ENCODE data around the gene CSPG5.
A peak's percentile ranks its signal among the peaks of the same experiment; 100 is the strongest.

Gene CSPG5

DNA sequence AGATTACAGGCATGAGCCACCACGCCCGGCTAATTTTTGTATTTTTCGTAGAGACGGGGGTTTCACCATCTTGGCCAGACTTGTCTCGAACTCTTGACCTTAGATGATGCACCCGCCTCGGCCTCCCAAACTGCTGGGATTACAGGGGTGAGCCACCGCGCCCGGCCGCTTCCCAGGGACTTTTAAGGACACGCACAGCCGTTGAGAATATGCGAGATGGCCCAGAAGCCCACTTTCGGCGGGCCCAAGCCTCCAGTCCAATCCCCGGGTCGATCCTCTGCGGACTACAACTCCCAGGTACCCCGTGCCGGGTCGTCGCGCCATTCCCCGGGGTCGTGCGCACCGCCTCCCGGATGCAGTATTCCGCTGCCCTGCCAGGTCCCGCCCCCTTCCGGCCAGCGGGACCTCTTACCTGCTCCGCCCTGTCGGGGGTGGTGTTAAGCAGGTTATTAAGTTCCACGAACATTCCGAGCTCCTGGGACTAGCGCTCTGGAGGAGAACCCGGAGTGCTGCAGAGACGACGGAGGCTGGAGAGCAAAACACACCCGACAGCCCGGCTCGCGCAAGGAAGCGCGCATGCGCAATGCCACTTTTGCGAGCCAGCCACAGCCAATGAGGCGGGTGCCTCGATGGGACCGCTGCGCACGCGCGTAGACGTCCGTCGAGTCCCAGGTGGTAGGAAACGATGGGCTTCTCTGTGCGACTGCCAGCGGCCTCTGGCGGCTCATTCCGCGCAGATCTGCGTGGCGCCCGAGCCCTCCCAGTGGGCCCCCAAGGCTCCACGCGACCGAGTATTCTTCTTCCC is 65.3 kb downstream of the CSPG5 start, which contains the start of gene ELP6 (continued):
- TF ChIP-seq KLF10 (tag by site-specific recombination; IDR thresholded peaks at IDR 0.05): 0 out of 2 replicates have a peak, but pooled peaks have one; percentile 23
- TF ChIP-seq ZNF2 (tag by site-specific recombination; IDR thresholded peaks at IDR 0.05): 0 out of 2 replicates have a peak, but pooled peaks have one; percentile 50
- TF ChIP-seq, protein P1, sequence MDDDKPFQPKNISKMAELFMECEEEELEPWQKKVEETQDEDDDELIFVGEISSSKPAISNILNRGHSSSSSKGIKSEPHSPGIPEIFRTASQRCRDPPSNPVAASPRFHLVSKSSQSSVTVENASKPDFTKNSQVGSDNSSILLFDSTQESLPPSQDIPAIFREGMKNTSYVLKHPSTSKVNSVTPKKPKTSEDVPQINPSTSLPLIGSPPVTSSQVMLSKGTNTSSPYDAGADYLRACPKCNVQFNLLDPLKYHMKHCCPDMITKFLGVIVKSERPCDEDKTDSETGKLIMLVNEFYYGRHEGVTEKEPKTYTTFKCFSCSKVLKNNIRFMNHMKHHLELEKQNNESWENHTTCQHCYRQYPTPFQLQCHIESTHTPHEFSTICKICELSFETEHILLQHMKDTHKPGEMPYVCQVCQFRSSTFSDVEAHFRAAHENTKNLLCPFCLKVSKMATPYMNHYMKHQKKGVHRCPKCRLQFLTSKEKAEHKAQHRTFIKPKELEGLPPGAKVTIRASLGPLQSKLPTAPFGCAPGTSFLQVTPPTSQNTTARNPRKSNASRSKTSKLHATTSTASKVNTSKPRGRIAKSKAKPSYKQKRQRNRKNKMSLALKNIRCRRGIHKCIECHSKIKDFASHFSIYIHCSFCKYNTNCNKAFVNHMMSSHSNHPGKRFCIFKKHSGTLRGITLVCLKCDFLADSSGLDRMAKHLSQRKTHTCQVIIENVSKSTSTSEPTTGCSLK (tag by site-specific recombination; IDR thresholded peaks at IDR 0.05): no peak
- TF ChIP-seq, protein P2, sequence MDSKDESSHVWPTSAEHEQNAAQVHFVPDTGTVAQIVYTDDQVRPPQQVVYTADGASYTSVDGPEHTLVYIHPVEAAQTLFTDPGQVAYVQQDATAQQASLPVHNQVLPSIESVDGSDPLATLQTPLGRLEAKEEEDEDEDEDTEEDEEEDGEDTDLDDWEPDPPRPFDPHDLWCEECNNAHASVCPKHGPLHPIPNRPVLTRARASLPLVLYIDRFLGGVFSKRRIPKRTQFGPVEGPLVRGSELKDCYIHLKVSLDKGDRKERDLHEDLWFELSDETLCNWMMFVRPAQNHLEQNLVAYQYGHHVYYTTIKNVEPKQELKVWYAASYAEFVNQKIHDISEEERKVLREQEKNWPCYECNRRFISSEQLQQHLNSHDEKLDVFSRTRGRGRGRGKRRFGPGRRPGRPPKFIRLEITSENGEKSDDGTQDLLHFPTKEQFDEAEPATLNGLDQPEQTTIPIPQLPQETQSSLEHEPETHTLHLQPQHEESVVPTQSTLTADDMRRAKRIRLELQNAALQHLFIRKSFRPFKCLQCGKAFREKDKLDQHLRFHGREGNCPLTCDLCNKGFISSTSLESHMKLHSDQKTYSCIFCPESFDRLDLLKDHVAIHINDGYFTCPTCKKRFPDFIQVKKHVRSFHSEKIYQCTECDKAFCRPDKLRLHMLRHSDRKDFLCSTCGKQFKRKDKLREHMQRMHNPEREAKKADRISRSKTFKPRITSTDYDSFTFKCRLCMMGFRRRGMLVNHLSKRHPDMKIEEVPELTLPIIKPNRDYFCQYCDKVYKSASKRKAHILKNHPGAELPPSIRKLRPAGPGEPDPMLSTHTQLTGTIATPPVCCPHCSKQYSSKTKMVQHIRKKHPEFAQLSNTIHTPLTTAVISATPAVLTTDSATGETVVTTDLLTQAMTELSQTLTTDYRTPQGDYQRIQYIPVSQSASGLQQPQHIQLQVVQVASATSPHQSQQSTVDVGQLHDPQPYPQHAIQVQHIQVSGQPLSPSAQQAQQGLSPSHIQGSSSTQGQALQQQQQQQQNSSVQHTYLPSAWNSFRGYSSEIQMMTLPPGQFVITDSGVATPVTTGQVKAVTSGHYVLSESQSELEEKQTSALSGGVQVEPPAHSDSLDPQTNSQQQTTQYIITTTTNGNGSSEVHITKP (tag by site-specific recombination; IDR thresholded peaks at IDR 0.05): peak; percentile 78
- TF ChIP-seq SP7 (tag by site-specific recombination; IDR thresholded peaks at IDR 0.05): peak; percentile 26; the same call in 1 of the 2 replicates
- TF ChIP-seq ZNF837 (tag by site-specific recombination; IDR thresholded peaks at IDR 0.05): no peak
- TF ChIP-seq, protein P3, sequence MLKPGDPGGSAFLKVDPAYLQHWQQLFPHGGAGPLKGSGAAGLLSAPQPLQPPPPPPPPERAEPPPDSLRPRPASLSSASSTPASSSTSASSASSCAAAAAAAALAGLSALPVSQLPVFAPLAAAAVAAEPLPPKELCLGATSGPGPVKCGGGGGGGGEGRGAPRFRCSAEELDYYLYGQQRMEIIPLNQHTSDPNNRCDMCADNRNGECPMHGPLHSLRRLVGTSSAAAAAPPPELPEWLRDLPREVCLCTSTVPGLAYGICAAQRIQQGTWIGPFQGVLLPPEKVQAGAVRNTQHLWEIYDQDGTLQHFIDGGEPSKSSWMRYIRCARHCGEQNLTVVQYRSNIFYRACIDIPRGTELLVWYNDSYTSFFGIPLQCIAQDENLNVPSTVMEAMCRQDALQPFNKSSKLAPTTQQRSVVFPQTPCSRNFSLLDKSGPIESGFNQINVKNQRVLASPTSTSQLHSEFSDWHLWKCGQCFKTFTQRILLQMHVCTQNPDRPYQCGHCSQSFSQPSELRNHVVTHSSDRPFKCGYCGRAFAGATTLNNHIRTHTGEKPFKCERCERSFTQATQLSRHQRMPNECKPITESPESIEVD (tag by site-specific recombination; IDR thresholded peaks at IDR 0.05): no peak
- TF ChIP-seq ZNF23 (tag by site-specific recombination; IDR thresholded peaks at IDR 0.05; ENCODE audit: borderline replicate concordance): no peak
- TF ChIP-seq, protein P4, sequence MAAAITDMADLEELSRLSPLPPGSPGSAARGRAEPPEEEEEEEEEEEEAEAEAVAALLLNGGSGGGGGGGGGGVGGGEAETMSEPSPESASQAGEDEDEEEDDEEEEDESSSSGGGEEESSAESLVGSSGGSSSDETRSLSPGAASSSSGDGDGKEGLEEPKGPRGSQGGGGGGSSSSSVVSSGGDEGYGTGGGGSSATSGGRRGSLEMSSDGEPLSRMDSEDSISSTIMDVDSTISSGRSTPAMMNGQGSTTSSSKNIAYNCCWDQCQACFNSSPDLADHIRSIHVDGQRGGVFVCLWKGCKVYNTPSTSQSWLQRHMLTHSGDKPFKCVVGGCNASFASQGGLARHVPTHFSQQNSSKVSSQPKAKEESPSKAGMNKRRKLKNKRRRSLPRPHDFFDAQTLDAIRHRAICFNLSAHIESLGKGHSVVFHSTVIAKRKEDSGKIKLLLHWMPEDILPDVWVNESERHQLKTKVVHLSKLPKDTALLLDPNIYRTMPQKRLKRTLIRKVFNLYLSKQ (tag by site-specific recombination; IDR thresholded peaks at IDR 0.05; ENCODE audit: borderline replicate concordance): no peak
- no peak for TF ChIP-seq HOXD13 (CRISPR knock-in tag; IDR thresholded peaks at IDR 0.05; ENCODE audit: borderline replicate concordance)
- no peak for TF ChIP-seq ZFP3 (tag by site-specific recombination; IDR thresholded peaks at IDR 0.05; ENCODE audit: low read depth)
- TF ChIP-seq ZNF660 (tag by site-specific recombination; IDR thresholded peaks at IDR 0.05): peak; percentile 13; the same call in 1 of the 2 replicates
- peak; percentile 61 for TF ChIP-seq ZBTB17 (tag by site-specific recombination; IDR thresholded peaks at IDR 0.05)
- no peak for TF ChIP-seq ZNF549 (tag by site-specific recombination; IDR thresholded peaks at IDR 0.05)
- TF ChIP-seq IKZF3 (tag by site-specific recombination; IDR thresholded peaks at IDR 0.05): peak; percentile 91
- TF ChIP-seq ZNF473 (tag by site-specific recombination; IDR thresholded peaks at IDR 0.05): no peak
- TF ChIP-seq, protein P5, sequence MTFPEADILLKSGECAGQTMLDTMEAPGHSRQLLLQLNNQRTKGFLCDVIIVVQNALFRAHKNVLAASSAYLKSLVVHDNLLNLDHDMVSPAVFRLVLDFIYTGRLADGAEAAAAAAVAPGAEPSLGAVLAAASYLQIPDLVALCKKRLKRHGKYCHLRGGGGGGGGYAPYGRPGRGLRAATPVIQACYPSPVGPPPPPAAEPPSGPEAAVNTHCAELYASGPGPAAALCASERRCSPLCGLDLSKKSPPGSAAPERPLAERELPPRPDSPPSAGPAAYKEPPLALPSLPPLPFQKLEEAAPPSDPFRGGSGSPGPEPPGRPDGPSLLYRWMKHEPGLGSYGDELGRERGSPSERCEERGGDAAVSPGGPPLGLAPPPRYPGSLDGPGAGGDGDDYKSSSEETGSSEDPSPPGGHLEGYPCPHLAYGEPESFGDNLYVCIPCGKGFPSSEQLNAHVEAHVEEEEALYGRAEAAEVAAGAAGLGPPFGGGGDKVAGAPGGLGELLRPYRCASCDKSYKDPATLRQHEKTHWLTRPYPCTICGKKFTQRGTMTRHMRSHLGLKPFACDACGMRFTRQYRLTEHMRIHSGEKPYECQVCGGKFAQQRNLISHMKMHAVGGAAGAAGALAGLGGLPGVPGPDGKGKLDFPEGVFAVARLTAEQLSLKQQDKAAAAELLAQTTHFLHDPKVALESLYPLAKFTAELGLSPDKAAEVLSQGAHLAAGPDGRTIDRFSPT (tag by site-specific recombination; IDR thresholded peaks at IDR 0.05): no peak
- TF ChIP-seq ZNF843 (tag by site-specific recombination; IDR thresholded peaks at IDR 0.05): no peak
- TF ChIP-seq GLI4 (tag by site-specific recombination; IDR thresholded peaks at IDR 0.05): no peak
- TF ChIP-seq GLIS1 (tag by site-specific recombination; IDR thresholded peaks at IDR 0.05): peak; percentile 58
- TF ChIP-seq, protein P6, sequence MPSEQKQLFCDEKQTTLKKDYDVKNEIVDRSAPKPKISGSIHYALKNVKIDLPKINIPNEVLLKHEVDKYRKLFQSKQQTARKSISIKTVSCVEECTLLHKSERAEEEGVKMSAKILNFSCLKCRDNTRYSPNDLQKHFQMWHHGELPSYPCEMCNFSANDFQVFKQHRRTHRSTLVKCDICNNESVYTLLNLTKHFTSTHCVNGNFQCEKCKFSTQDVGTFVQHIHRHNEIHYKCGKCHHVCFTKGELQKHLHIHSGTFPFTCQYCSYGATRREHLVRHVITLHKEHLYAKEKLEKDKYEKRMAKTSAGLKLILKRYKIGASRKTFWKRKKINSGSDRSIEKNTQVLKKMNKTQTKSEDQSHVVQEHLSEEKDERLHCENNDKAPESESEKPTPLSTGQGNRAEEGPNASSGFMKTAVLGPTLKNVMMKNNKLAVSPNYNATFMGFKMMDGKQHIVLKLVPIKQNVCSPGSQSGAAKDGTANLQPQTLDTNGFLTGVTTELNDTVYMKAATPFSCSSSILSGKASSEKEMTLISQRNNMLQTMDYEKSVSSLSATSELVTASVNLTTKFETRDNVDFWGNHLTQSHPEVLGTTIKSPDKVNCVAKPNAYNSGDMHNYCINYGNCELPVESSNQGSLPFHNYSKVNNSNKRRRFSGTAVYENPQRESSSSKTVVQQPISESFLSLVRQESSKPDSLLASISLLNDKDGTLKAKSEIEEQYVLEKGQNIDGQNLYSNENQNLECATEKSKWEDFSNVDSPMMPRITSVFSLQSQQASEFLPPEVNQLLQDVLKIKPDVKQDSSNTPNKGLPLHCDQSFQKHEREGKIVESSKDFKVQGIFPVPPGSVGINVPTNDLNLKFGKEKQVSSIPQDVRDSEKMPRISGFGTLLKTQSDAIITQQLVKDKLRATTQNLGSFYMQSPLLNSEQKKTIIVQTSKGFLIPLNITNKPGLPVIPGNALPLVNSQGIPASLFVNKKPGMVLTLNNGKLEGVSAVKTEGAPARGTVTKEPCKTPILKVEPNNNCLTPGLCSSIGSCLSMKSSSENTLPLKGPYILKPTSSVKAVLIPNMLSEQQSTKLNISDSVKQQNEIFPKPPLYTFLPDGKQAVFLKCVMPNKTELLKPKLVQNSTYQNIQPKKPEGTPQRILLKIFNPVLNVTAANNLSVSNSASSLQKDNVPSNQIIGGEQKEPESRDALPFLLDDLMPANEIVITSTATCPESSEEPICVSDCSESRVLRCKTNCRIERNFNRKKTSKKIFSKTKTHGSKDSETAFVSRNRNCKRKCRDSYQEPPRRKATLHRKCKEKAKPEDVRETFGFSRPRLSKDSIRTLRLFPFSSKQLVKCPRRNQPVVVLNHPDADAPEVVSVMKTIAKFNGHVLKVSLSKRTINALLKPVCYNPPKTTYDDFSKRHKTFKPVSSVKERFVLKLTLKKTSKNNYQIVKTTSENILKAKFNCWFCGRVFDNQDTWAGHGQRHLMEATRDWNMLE (tag by site-specific recombination; conservative IDR thresholded peaks at IDR 0.05; ENCODE audit: low read depth): peak; percentile 78
- TF ChIP-seq ZSCAN23 (tag by site-specific recombination; IDR thresholded peaks at IDR 0.05): no peak
